Hematopoietic multipotent progenitor cell treated with erythropoietin and hydrocortisone succinate and interleukin-3 and kit ligand, for 6 days (in vitro differentiated cells): ENCODE data around the gene PRKCQ.
"Not testable (repeated sequence)": the region's sequence is repeated elsewhere in the genome, so short reads cannot be mapped to it uniquely, and the experiment has no call there.

ENCODE experiments used
- DNase-seq: peaks from one replicate; pipeline ENCODE4 v3.0.0-alpha.2; 2015

Gene PRKCQ

GRCh38 chr10:6487920-6488319 is 92.2 kb downstream of the PRKCQ start:
- DNase-seq = peak; percentile 70

GRCh38 chr10:6486309-6486708 is 93.8 kb downstream of the PRKCQ start:
- no peak for DNase-seq

GRCh38 chr10:6482737-6483357 is 97.2 kb downstream of the PRKCQ start:
- DNase-seq = no peak

GRCh38 chr10:6478722-6479121 is 101.4 kb downstream of the PRKCQ start:
- no peak for DNase-seq

- no peak for DNase-seq
These were observed 103.1 kb downstream of the PRKCQ start for GRCh38 chr10:6476989-6477388.

GRCh38 chr10:6474871-6475270 is 105.2 kb downstream of the PRKCQ start:
- peak; percentile 14 for DNase-seq

- DNase-seq = peak; percentile 87
These were observed 106.1 kb downstream of the PRKCQ start for GRCh38 chr10:6473901-6474370.

- peak; percentile 99 for DNase-seq
These were observed 106.6 kb downstream of the PRKCQ start for GRCh38 chr10:6473430-6473829.

GRCh38 chr10:6472710-6473005 is 107.4 kb downstream of the PRKCQ start:
- DNase-seq = not testable (repeated sequence)

- peak; percentile 29 for DNase-seq
These were observed 109.0 kb downstream of the PRKCQ start for GRCh38 chr10:6470894-6471618.

- DNase-seq = no peak
These were observed 110.4 kb downstream of the PRKCQ start for GRCh38 chr10:6469661-6470060.

- DNase-seq = no peak
These were observed 114.0 kb downstream of the PRKCQ start for GRCh38 chr10:6465854-6466601.

- DNase-seq = no peak
These were observed 114.6 kb downstream of the PRKCQ start for GRCh38 chr10:6465437-6465836.

GRCh38 chr10:6464862-6465430 is 115.1 kb downstream of the PRKCQ start:
- peak; percentile 79 for DNase-seq

- no peak for DNase-seq
These were observed 116.7 kb downstream of the PRKCQ start for GRCh38 chr10:6463366-6463765.

- no peak for DNase-seq
These were observed 118.1 kb downstream of the PRKCQ start for GRCh38 chr10:6461961-6462360.

- no peak for DNase-seq
These were observed 119.1 kb downstream of the PRKCQ start for GRCh38 chr10:6460861-6461409.

GRCh38 chr10:6458814-6459213 is 121.3 kb downstream of the PRKCQ start:
- DNase-seq = no peak

- DNase-seq = no peak
These were observed 122.7 kb downstream of the PRKCQ start for GRCh38 chr10:6457376-6457775.

- no peak for DNase-seq
These were observed 124.0 kb downstream of the PRKCQ start for GRCh38 chr10:6456067-6456466.

- DNase-seq = no peak
These were observed 124.5 kb downstream of the PRKCQ start for GRCh38 chr10:6455592-6455991.

- DNase-seq = peak; percentile 56
These were observed 133.4 kb downstream of the PRKCQ start for GRCh38 chr10:6446711-6447110.

- peak; percentile 90 for DNase-seq
These were observed 134.3 kb downstream of the PRKCQ start for GRCh38 chr10:6445671-6446316.
